Right lobe of liver (tissue), 4 donors: Measurements from ENCODE around the gene SLC35F4.

Experiments
- CTCF ChIP-seq, 4 donors: fragments of 200-600 bp in 3 of 4; fragments of 450-650 bp in 1 of 4; IDR thresholded peaks; one replicate each; pipeline versions ENCODE4 v1.5.1 to v1.8.0; 2016 to 2022; ENCODE audit warnings: antibody characterized with exemption in 4 of 4, mild to moderate bottlenecking in 2 of 4
- POLR2A ChIP-seq: fragments of 450-650 bp; IDR thresholded peaks from one replicate; pipeline ENCODE4 v1.6.1; 2017; ENCODE audit warnings: antibody characterized with exemption, mild to moderate bottlenecking
- donor health status: DM: no; HTN: no; CAD: no.
- donor health status: DM: no; HTN: no; CAD: no.
- donor health status: DM: no; HTN: yes; CAD: no.

GRCh38 chr14:57559576-57559975 is 306.3 kb downstream of the SLC35F4 start:
- TF ChIP-seq CTCF (IDR thresholded peaks at IDR 0.05) (no peak), POLR2A (no peak)
